ENCODE data around the gene CLDN6. TPM values are rescaled to one million over a fixed set of nuclear protein-coding genes. Genes with fewer than 3 reads are reported as not detected.

Gene CLDN6
- total RNA-seq, 2 experiments from 2014 or later = not detected

- H3K9me3 ChIP-seq (ENCODE audit: low read length) = no peaks in the 10 kb centered on the region
- no peak overlapping the region for H3K4me2 ChIP-seq (ENCODE audit: low read length)
- no peaks in the 10 kb centered on the region for H4K20me1 ChIP-seq (ENCODE audit: insufficient read depth, low read length)
- H2AFZ ChIP-seq (ENCODE audit: low read length) = no peak overlapping the region
- no peak overlapping the region for H3K27ac ChIP-seq (ENCODE audit: low read depth, low read length, poor library complexity, severe bottlenecking)
- peaks cover 32% of the 10 kb centered on the region for H3K4me1 ChIP-seq (ENCODE audit: insufficient read depth, low read length, poor library complexity, severe bottlenecking)
- CTCF ChIA-PET (ENCODE audit: unreplicated experiment) = no interaction called here
- no peak overlapping the region for H3K4me3 ChIP-seq (ENCODE audit: low read depth, low read length, poor library complexity, severe bottlenecking)
- H3K36me3 ChIP-seq (ENCODE audit: insufficient read depth, low read length) = no peaks in the 10 kb centered on the region
- H3K79me2 ChIP-seq (ENCODE audit: insufficient read depth, low read depth, low read length) = no peaks in the 10 kb centered on the region
- BruUV-seq (replicated peaks) = no TSS peak
- H3K9me2 ChIP-seq (ENCODE audit: insufficient read depth, low read length) = no peaks in the 10 kb centered on the region
- intact Hi-C loops (cut with micrococcal nuclease; ENCODE audit: unreplicated experiment) = no loop called here
- POLR2A ChIA-PET = no interaction called here
- DNase-seq (ENCODE audit: low spot score) = no peak
- TF ChIP-seq, protein P1, sequence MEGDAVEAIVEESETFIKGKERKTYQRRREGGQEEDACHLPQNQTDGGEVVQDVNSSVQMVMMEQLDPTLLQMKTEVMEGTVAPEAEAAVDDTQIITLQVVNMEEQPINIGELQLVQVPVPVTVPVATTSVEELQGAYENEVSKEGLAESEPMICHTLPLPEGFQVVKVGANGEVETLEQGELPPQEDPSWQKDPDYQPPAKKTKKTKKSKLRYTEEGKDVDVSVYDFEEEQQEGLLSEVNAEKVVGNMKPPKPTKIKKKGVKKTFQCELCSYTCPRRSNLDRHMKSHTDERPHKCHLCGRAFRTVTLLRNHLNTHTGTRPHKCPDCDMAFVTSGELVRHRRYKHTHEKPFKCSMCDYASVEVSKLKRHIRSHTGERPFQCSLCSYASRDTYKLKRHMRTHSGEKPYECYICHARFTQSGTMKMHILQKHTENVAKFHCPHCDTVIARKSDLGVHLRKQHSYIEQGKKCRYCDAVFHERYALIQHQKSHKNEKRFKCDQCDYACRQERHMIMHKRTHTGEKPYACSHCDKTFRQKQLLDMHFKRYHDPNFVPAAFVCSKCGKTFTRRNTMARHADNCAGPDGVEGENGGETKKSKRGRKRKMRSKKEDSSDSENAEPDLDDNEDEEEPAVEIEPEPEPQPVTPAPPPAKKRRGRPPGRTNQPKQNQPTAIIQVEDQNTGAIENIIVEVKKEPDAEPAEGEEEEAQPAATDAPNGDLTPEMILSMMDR (conservative IDR thresholded peaks at IDR 0.05; ENCODE audit: low read length) = no peak
- no peak for TF ChIP-seq EZH2phosphoT487 (IDR thresholded peaks at IDR 0.05; ENCODE audit: borderline replicate concordance, low read depth, low read length)
These were observed 32.1 kb downstream of the CLDN6 start for GRCh38 chr16:2985893-2986355.

- BruUV-seq (replicated peaks) = no TSS peak
- peaks cover 34% of the 10 kb centered on the region for H3K4me1 ChIP-seq (ENCODE audit: insufficient read depth, low read length, poor library complexity, severe bottlenecking)
- DNase-seq (ENCODE audit: low spot score) = no peak
- POLR2A ChIA-PET = no interaction called here
- H3K9me3 ChIP-seq (ENCODE audit: low read length) = no peaks in the 10 kb centered on the region
- intact Hi-C loops (cut with micrococcal nuclease; ENCODE audit: unreplicated experiment) = no loop called here
- CTCF ChIA-PET (ENCODE audit: unreplicated experiment) = no interaction called here
- H2AFZ ChIP-seq (ENCODE audit: low read length) = no peak overlapping the region
- no peak overlapping the region for H3K27ac ChIP-seq (ENCODE audit: low read depth, low read length, poor library complexity, severe bottlenecking)
- no peaks in the 10 kb centered on the region for H3K79me2 ChIP-seq (ENCODE audit: insufficient read depth, low read depth, low read length)
- no peaks in the 10 kb centered on the region for H3K9me2 ChIP-seq (ENCODE audit: insufficient read depth, low read length)
- H3K36me3 ChIP-seq (ENCODE audit: insufficient read depth, low read length) = no peaks in the 10 kb centered on the region
- no peak for TF ChIP-seq EZH2phosphoT487 (IDR thresholded peaks at IDR 0.05; ENCODE audit: borderline replicate concordance, low read depth, low read length)
- TF ChIP-seq, protein P1 (conservative IDR thresholded peaks at IDR 0.05; ENCODE audit: low read length) = no peak
- H3K4me3 ChIP-seq (ENCODE audit: low read depth, low read length, poor library complexity, severe bottlenecking) = no peak overlapping the region
- H4K20me1 ChIP-seq (ENCODE audit: insufficient read depth, low read length) = no peaks in the 10 kb centered on the region
- no peak overlapping the region for H3K4me2 ChIP-seq (ENCODE audit: low read length)
These were observed 32.5 kb downstream of the CLDN6 start for GRCh38 chr16:2985462-2985861.

DNA sequence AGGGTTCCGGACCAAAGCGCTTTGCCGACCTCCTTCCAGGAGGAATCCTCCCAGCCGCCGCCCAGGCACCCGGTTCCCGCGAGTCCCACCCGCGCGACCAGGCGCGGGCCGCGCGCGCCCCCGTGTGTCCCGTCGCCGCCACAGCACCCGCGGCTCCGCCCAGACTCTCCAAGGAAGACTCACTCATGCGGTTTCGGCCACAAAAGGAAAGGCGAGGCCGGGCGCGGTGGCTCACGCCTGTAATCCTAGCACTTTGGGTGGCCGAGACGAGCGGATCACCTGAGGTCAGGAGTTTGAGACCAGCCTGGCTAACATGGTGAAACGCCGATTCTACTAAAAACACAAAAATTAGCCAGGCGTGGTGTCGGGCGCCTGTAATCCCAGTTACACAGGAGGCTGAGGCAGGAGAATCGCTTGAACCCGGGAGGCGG lies 34.3 kb downstream of the CLDN6 start:
- TF ChIP-seq EZH2phosphoT487 (IDR thresholded peaks at IDR 0.05; ENCODE audit: borderline replicate concordance, low read depth, low read length) = no peak
- TF ChIP-seq, protein P1 (conservative IDR thresholded peaks at IDR 0.05; ENCODE audit: low read length) = peak; percentile 90
- H3K36me3 ChIP-seq (ENCODE audit: insufficient read depth, low read length) = peaks cover 10% of the 10 kb centered on the region
- H3K27ac ChIP-seq (ENCODE audit: low read depth, low read length, poor library complexity, severe bottlenecking) = no peak overlapping the region
- peak; percentile 76 for DNase-seq (ENCODE audit: low spot score)
- H3K79me2 ChIP-seq (ENCODE audit: insufficient read depth, low read depth, low read length) = peaks cover 14% of the 10 kb centered on the region; the same call in 1 of the 2 replicates
- H4K20me1 ChIP-seq (ENCODE audit: insufficient read depth, low read length) = no peaks in the 10 kb centered on the region
- H3K9me2 ChIP-seq (ENCODE audit: insufficient read depth, low read length) = no peaks in the 10 kb centered on the region
- CTCF ChIA-PET (ENCODE audit: unreplicated experiment) = no interaction called here
- no TSS peak for BruUV-seq (replicated peaks)
- peak overlapping the region; percentile 54 for H3K4me3 ChIP-seq (ENCODE audit: low read depth, low read length, poor library complexity, severe bottlenecking)
- H3K4me2 ChIP-seq (ENCODE audit: low read length) = peak overlapping the region; percentile 84
- intact Hi-C loops (cut with micrococcal nuclease; ENCODE audit: unreplicated experiment) = loop anchor here (1.0 to 5.0 kb wide), 2 partner anchors 56 to 71 kb away; partner anchors contain the start of gene FLYWCH1
- H3K9me3 ChIP-seq (ENCODE audit: low read length) = no peaks in the 10 kb centered on the region
- POLR2A ChIA-PET = no interaction called here
- H2AFZ ChIP-seq (ENCODE audit: low read length) = peak overlapping the region; percentile 63; the same call in 1 of the 2 replicates
- peaks cover 38% of the 10 kb centered on the region for H3K4me1 ChIP-seq (ENCODE audit: insufficient read depth, low read length, poor library complexity, severe bottlenecking)
